Activated T-cell treated with anti-CD3 and anti-CD28 coated beads, Interleukin-2, amount 50 U/mL, for 4 hours (primary cell): ENCODE measurements around the gene PLXNA3. TPM values are rescaled to one million over a fixed set of nuclear protein-coding genes. Genes with fewer than 3 reads are reported as not detected.

ENCODE experiments used
- ATAC-seq, 2 donors: fragments of 200-7000 bp; cut with Tn5 transposase; one replicate each; pipeline ENCODE4 v1.10.0; 2021
- DNase-seq: peaks from one replicate; pipeline ENCODE4 v3.0.0-alpha.2; 2020
- H3K27me3 Mint-ChIP-seq: one replicate; pipeline ENCODE4 v1.8.0; 2021; ENCODE audit warnings: low read depth, mixed read lengths
- H3K36me3 Mint-ChIP-seq: one replicate; pipeline ENCODE4 v1.8.0; 2022; ENCODE audit warnings: mixed read lengths; ENCODE audit not compliant: insufficient read depth
- H3K4me1 Mint-ChIP-seq: one replicate; pipeline ENCODE4 v1.8.0; 2021; ENCODE audit warnings: low read depth, mixed read lengths
- H3K4me3 Mint-ChIP-seq: one replicate; pipeline ENCODE4 v1.8.0; 2021; ENCODE audit warnings: mild to moderate bottlenecking, moderate library complexity, mixed read lengths
- H3K9me3 Mint-ChIP-seq: one replicate; pipeline ENCODE4 v1.8.0; 2021; ENCODE audit warnings: mixed read lengths
- total RNA-seq, 3 donors: library from RNA; stranded (reverse); gene quantifications; one replicate each; pipeline ENCODE4 v1.2.1, GENCODE V29; 2021

PLXNA3 gene
- total RNA-seq, 3 donors from 2014 or later: 26.6 to 33.8 (median 27.6) TPM

DNA sequence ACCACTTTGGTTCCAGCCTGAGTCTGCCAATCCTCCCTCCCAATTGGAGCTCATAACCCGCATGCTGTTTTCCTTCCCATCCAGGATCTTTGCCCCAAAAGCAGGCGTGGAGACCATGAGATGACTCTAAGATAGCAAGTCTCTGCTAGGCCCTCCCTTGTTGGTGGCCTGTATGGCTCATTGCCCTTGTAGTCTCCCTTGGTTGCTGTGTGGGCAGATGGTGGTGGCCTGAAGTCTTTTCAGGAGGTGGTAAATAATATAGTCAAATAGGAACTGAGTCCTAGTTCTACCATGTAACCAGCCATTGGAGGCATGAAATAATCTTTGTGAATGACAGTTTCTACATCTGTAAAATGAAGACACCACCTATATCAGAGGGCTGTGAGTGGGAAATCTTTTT is 28.4 kb upstream of the PLXNA3 start:
- Mint-ChIP-seq H3K27me3 (no peaks in the 10 kb centered on the region), H3K4me3 (peak overlapping the region; percentile 80)

DNA sequence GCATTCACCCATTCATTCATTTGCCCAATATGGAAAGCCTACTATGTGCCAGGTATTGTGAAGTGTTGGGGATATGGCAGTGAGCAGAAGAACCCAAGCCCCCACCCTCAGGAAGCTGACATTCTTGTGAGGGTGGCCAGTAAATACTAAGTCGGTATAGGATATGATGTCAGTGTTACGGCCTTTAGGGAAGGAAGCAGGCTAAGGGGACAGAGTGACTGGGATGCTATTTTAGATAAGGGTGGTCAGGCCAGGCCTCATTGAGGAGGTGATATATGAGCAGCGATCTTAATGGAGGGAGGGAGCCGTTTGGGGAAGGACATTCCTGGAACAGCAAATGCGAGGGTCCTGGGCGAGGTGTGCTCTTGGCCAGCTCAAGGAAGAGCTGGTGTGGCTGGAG is 27.6 kb upstream of the PLXNA3 start:
- no peak for DNase-seq
- ATAC-seq: no peak
- peaks cover 21% of the 10 kb centered on the region for H3K4me1 Mint-ChIP-seq
- no peaks in the 10 kb centered on the region for H3K9me3 Mint-ChIP-seq
- peaks cover 5% of the 10 kb centered on the region for H3K36me3 Mint-ChIP-seq
- H3K4me3 Mint-ChIP-seq: no peak overlapping the region
- H3K27me3 Mint-ChIP-seq: no peaks in the 10 kb centered on the region

More for the DNA sequence above, 28.4 kb upstream of the PLXNA3 start:
- peaks cover 21% of the 10 kb centered on the region for H3K4me1 Mint-ChIP-seq
- H3K36me3 Mint-ChIP-seq: peaks cover 5% of the 10 kb centered on the region
- no peaks in the 10 kb centered on the region for H3K9me3 Mint-ChIP-seq
- no peak for ATAC-seq
- DNase-seq: no peak

DNA sequence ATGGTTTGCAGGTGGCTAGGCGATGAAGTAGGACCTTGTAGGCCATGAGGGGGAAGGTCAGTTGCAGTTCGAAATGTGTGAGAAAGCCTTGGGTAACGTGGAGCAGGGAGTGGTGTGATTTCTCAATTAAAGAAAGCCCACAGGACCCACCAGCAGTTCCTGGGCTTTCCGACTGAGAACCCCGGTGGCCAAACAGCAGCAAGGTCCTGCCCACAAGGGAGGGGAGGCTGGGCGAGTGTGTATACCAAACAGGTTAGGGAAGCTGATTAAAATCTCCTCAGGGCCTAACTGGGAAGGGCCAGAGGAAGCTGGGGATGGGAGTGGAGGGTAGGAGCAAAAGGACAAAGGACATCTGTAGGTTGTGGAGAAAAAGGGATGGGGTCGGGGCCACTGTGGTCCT is 27.2 kb upstream of the PLXNA3 start:
- Mint-ChIP-seq H3K4me1 (peaks cover 22% of the 10 kb centered on the region), H3K27me3 (no peaks in the 10 kb centered on the region), H3K36me3 (peaks cover 5% of the 10 kb centered on the region), H3K9me3 (no peaks in the 10 kb centered on the region), H3K4me3 (no peak overlapping the region)
- DNase-seq (no peak), ATAC-seq (no peak)

DNA sequence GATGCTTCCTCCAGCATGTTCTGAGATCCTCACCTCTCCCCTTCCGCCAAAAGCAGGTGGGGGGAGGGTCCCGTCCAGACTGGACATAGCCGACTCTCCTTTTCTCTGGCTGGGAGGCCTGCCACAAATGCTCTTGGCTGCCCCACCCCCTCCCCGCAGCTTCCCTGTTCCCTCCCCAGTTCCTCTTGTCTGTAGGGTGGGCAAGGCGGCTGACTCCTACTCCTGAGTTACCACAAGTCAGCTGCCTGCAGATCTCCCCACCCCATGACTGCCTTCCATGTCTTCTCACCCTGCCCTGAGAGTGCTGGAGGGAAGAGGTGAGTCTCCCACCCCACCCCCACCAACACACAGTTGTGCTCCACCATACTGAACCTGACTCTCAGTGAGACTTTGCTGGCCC is 26.7 kb upstream of the PLXNA3 start:
- ATAC-seq (no peak), DNase-seq (no peak)
- H3K9me3 Mint-ChIP-seq: no peaks in the 10 kb centered on the region
- no peaks in the 10 kb centered on the region for H3K27me3 Mint-ChIP-seq
- no peak overlapping the region for H3K4me3 Mint-ChIP-seq
- H3K4me1 Mint-ChIP-seq: peaks cover 26% of the 10 kb centered on the region
- peaks cover 5% of the 10 kb centered on the region for H3K36me3 Mint-ChIP-seq

DNA sequence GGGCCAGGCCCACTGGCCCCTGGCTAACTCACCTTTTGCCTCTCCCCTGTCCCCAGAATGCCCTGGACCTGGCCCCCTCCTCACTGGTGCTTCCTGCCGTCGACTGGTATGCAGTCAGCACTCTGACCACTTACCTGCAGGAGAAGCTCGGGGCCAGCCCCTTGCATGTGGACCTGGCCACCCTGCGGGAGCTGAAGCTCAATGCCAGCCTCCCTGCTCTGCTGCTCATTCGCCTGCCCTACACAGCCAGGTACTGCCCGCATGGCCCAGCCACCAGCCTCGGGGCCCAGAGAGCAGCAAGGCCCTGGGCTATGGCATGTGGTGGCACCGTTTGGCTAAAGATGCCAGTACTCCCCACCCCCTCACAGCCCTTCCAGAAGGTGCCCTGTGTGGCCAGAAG is 25.9 kb upstream of the PLXNA3 start:
- Mint-ChIP-seq H3K4me1 (peaks cover 26% of the 10 kb centered on the region), H3K36me3 (peaks cover 5% of the 10 kb centered on the region), H3K4me3 (no peak overlapping the region), H3K27me3 (no peaks in the 10 kb centered on the region), H3K9me3 (no peaks in the 10 kb centered on the region)
- DNase-seq (no peak), ATAC-seq (no peak)

DNA sequence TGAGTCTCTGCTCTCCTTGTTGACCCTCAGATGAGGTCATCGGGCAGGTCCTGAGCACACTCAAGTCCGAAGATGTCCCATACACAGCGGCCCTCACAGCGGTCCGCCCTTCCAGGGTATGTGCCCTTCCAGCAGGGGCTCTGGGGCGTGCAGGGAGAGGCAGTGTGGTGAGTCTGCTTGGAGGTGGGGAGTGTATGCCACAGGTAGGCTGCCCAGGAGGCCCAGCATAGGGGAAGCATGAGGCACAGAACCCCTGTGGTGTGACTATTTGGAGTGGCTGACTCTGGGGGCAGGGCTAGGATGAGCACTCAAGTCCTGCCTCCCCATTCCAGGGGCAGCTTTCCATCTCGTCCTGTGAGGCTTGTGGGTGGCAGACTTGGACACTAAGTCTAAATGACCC is 24.5 kb upstream of the PLXNA3 start:
- DNase-seq: no peak
- H3K36me3 Mint-ChIP-seq: peaks cover 5% of the 10 kb centered on the region
- H3K4me1 Mint-ChIP-seq: peaks cover 27% of the 10 kb centered on the region
- no peak for ATAC-seq
- H3K9me3 Mint-ChIP-seq: no peaks in the 10 kb centered on the region
- no peaks in the 10 kb centered on the region for H3K27me3 Mint-ChIP-seq
- no peak overlapping the region for H3K4me3 Mint-ChIP-seq

DNA sequence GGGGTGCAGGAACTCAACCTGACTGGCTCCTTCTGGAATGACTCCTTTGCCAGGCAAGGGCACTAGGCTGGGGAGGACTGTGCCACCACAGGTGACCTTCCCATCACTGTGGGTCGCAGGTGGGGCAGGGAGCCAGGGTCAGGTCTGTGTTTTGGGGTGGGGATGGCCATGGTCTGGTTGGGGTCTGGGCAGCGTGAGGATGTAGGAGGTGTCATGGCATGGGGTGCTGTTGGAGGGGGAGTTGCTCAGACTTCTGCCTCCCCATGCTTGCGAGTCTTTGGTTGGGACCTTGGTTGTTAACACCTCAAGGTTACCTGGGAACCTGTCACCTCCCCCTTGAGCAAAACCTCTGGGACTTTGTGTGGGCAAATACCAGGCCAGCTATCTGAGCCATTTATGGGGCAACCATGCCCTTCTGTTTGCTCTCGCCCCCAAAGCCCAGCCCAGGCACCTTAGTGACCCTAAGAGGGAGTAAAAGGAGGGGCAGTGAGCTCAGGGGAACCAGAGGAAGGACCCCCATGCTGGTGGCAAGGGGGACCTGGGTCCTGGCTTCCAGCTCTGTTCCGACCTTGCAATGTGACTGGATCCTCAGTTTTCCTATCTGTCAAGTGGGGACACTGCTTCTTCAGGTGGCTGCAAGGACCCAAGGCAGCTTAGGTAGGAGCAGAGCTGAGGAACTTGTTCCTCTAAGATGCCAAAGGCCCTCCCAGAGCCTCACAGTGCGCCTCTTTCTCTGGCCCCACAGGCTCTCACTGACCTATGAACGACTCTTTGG is 23.5 kb upstream of the PLXNA3 start:
- H3K4me1 Mint-ChIP-seq: peaks cover 25% of the 10 kb centered on the region
- peaks cover 5% of the 10 kb centered on the region for H3K36me3 Mint-ChIP-seq
- H3K4me3 Mint-ChIP-seq: no peak overlapping the region
- DNase-seq: no peak
- no peak for ATAC-seq
- no peaks in the 10 kb centered on the region for H3K27me3 Mint-ChIP-seq
- no peaks in the 10 kb centered on the region for H3K9me3 Mint-ChIP-seq

DNA sequence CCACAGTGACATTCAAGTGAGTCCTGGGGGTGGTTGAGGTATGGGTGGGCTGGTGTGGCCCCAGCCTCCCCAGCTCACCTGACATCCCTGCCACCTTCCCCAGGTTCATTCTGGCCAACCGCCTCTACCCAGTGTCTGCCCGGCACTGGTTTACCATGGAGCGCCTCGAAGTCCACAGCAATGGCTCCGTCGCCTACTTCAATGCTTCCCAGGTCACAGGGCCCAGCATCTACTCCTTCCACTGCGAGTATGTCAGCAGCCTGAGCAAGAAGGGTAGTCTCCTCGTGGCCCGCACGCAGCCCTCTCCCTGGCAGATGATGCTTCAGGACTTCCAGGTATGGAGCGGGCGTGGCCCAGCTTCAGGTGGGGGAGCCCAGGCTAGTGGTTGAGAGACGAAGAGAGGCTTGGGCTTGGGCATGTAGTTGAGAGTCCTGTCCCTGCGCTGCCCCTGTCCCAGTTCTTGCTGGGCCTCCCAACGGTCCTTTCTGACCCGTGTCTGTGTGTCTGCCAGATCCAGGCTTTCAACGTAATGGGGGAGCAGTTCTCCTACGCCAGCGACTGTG is 22.8 kb upstream of the PLXNA3 start:
- peaks cover 5% of the 10 kb centered on the region for H3K36me3 Mint-ChIP-seq
- no peak overlapping the region for H3K4me3 Mint-ChIP-seq
- no peak for ATAC-seq

DNA sequence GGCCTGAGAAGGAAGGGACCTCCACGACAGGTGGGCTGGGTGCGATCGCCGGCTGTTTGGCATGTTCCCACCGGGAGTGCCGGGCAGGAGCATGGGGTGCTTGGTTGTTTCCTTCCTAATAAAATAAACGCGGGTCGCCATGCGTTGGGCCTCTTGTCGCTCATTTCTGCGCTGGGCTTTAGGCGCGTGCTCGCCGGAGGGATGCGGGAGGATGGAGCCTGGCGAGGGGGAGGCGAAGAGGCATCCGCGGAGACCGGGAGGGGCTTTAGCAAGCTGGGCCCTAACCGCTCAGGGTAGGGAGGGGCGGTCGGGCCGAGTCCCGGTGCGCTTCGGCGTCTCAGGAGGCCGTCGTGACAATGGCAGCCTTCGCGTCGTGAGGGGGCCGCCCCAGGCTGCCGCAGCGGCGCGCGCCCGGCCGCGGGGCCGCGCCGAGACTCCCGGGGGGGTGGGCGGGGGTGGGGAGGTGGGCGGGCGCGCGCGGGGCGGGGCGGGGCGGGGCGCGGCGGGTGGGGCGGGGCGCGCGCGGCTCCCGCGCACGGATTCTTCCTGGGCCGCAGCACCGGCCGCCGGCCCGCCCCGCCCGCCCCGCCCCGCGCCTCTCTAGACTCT is 21.6 kb upstream of the PLXNA3 start:
- no peaks in the 10 kb centered on the region for H3K27me3 Mint-ChIP-seq
- peaks cover 2% of the 10 kb centered on the region for H3K36me3 Mint-ChIP-seq
- ATAC-seq (peak; percentile 67 to 77), DNase-seq (peak; percentile 37)
- H3K4me1 Mint-ChIP-seq: peaks cover 22% of the 10 kb centered on the region
- H3K4me3 Mint-ChIP-seq: peak overlapping the region; percentile 76
- H3K9me3 Mint-ChIP-seq: no peaks in the 10 kb centered on the region

More for the DNA sequence above, 22.8 kb upstream of the PLXNA3 start:
- Mint-ChIP-seq H3K9me3 (no peaks in the 10 kb centered on the region), H3K27me3 (no peaks in the 10 kb centered on the region), H3K4me1 (peaks cover 22% of the 10 kb centered on the region)
- DNase-seq: no peak

DNA sequence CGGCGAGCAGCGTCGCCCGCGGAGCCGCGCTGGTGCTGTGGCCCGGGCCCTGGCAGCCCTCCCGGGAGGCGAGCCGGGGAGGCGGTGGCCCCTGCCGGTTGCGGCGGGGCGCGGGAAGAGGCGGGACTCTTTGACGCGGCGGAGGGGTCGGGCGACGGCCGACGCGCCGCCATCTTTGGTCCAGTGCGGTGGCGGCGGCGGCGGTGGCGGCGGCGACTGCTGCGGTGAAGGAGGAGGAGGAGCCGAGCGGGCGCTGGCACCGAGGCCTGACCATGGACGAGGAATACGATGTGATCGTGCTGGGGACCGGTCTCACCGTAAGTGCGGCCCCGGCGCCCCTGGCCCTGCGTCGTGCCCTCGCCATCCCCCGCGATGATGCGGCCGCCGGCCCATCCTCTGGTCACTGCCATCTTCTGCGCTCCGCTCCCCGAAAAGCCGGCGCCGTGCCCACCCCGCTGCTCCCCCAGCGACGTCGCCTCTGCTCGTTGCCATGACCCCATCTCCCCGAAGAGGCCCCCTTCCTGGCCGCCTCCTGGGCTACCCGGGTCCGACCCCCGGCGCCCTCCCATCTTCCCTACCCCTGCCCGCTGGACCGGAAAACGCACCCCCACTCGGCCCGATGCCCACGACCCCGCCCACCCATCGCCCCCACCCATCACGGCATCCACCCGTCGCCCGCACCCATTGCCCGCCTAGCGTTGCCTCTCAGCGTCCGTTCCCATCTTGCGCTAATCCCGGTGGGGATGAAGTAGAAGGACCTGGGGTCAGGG is 20.9 kb upstream of the PLXNA3 start, which contains the start of gene GDI1:
TSS of gene GDI1 (plus strand) at position 172 of the 770 bp plus-strand sequence. CDS start at position 273, 101 bp downstream.
- Mint-ChIP-seq H3K4me3 (peak within 1 kb of the TSS; percentile 86), H3K4me1 (peaks cover 26% of the 10 kb centered on the region), H3K9me3 (no peaks in the 10 kb centered on the region), H3K27me3 (no peaks in the 10 kb centered on the region), H3K36me3 (peaks cover 2% of the 10 kb centered on the region)
- ATAC-seq (peak; percentile 54 to 60), DNase-seq (peak; percentile 48)

DNA sequence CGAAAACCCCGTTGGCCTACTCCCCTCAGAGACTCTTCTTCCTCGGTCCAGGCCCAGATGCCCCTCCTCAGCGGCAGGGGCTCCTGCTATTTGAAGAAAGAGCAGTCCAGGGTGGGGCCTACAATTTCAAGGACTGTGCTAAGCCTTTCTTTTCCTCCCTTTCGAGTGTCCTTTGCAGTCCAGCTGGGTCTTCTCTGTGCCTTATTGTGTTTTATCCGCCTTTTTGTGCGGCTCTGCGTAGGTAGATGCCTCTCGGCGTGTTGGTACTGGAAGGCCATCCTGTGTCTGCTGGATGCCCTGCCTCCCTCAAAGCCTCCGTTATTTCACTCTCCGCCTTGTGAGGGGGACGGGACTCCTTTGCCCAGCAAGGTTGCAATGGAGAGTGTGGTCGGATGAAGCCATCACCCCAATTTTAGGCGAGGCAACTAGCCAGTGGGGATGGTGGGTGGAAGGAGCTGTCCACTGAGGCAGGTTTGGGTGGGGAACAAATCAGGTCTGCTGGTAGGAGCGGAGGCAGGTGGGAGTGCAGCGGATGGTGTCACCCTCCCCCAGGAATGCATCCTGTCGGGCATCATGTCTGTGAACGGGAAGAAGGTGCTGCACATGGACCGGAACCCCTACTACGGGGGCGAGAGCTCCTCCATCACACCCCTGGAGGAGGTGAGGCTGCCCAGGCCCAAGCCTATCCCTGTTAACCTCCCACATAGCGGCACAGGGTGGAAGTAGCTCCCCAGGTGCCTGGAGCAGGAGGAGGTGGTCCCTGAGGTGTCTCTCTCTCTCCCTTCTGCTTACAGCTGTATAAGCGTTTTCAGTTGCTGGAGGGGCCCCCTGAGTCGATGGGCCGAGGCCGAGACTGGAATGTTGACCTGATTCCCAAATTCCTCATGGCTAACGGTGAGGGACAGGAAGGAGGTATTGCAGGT is 19.8 kb upstream of the PLXNA3 start:
- no peak for ATAC-seq
- Mint-ChIP-seq H3K4me1 (peaks cover 28% of the 10 kb centered on the region), H3K27me3 (no peaks in the 10 kb centered on the region), H3K9me3 (no peaks in the 10 kb centered on the region), H3K4me3 (peak overlapping the region; percentile 86), H3K36me3 (peaks cover 1% of the 10 kb centered on the region)
- no peak for DNase-seq

DNA sequence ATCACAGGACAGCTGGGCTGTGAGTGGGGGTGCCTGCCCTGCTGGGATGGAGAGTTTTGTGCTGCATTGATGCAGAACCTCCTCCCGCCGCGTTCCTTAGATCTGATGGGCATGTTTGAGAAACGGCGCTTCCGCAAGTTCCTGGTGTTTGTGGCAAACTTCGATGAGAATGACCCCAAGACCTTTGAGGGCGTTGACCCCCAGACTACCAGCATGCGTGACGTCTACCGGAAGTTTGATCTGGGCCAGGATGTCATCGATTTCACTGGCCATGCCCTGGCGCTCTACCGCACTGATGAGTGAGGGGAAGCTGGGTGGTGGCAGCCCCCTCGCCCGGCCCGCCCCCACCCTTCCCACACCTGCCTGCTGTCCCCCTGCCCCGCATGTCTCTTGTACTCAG is 18.2 kb upstream of the PLXNA3 start:
- Mint-ChIP-seq H3K36me3 (no peaks in the 10 kb centered on the region), H3K4me1 (peaks cover 31% of the 10 kb centered on the region), H3K4me3 (no peak overlapping the region), H3K9me3 (no peaks in the 10 kb centered on the region), H3K27me3 (no peaks in the 10 kb centered on the region)
- no peak for ATAC-seq
- DNase-seq: no peak

DNA sequence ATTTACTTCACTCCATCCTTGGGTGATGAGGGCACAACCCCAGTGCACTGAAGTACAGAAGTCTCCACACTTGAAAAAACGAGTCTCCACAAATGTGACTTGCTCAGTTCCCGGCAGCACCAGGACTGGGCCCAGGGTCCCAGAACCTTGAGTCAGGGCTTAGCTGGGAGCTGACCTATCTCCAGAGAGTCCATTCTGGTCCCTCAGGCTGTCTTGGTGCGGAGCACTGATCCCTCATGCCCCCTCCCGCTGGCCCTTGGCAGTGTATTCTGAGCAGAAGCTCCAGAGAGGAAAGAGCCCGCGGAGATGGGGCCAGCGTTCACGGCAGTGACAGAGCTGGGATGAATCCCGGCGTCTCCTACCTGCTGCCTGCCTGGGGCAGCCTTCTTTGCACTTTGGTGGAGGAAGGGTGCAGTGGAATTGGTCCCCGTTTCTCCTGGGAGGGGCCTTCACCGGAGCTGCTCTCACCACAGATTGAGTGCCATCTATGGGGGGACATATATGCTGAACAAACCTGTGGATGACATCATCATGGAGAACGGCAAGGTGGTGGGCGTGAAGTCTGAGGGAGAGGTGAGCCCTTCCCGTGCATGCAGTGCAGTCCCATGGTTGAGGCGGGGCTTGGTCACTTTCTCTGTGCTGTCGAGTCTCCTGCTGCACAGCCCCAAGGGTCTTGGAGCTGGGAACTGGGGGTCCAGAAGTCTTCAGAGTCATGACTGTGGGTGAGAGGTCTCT is 17.3 kb upstream of the PLXNA3 start:
- ATAC-seq (no peak), DNase-seq (no peak)
- no peaks in the 10 kb centered on the region for H3K27me3 Mint-ChIP-seq
- H3K9me3 Mint-ChIP-seq: no peaks in the 10 kb centered on the region
- H3K4me1 Mint-ChIP-seq: peaks cover 31% of the 10 kb centered on the region
- no peak overlapping the region for H3K4me3 Mint-ChIP-seq
- no peaks in the 10 kb centered on the region for H3K36me3 Mint-ChIP-seq
